MCF 10A (cell line): ENCODE data around the gene COG2. TPM values are rescaled to one million over a fixed set of nuclear protein-coding genes. Genes with fewer than 3 reads are reported as not detected.
"Not testable (repeated sequence)": the region's sequence is repeated elsewhere in the genome, so short reads cannot be mapped to it uniquely, and the experiment has no call there.

ENCODE experiments used
- BruUV-seq: library from RNA; stranded (reverse); fragments of 400-500 nt; replicated peaks from 2 replicates; lab custom pipeline; 2021; lab: Mats Ljungman, UMichigan
- CTCF ChIA-PET: fragments of 300-600 bp; sonication (Branson Sonifier 250); formaldehyde crosslinking; extraction: SDS; loops from one replicate; lab custom pipeline; 2021; ENCODE audit warnings: antibody characterized with exemption, inconsistent platforms; lab: Yijun Ruan, JAX
- POLR2A ChIA-PET: fragments of 300-600, 350-650 bp; sonication (Branson Sonifier 250); formaldehyde crosslinking; extraction: SDS; loops from one replicate; lab custom pipeline; 2020; ENCODE audit warnings: antibody characterized with exemption, inconsistent platforms; lab: Yijun Ruan, JAX
- DNase-seq: peaks from one replicate; pipeline ENCODE4 v3.0.0-alpha.2; 2018; ENCODE audit not compliant: unreplicated experiment
- H3K27ac Mint-ChIP-seq: one replicate; pipeline ENCODE4 v1.8.0; 2022; ENCODE audit warnings: mild to moderate bottlenecking, low read depth, mixed read lengths; ENCODE audit not compliant: unreplicated experiment
- H3K27me3 Mint-ChIP-seq: one replicate; pipeline ENCODE4 v1.8.0; 2022; ENCODE audit warnings: mixed read lengths; ENCODE audit not compliant: insufficient read depth, unreplicated experiment
- H3K36me3 Mint-ChIP-seq: one replicate; pipeline ENCODE4 v1.8.0; 2022; ENCODE audit warnings: mild to moderate bottlenecking, moderate library complexity, mixed read lengths; ENCODE audit not compliant: insufficient read depth, unreplicated experiment
- H3K4me1 Mint-ChIP-seq: one replicate; pipeline ENCODE4 v1.8.0; 2022; ENCODE audit warnings: mixed read lengths; ENCODE audit not compliant: insufficient read depth, unreplicated experiment
- H3K4me3 Mint-ChIP-seq: one replicate; pipeline ENCODE4 v1.8.0; 2022; ENCODE audit warnings: mild to moderate bottlenecking, moderate library complexity, mixed read lengths; ENCODE audit not compliant: unreplicated experiment
- H3K9me3 Mint-ChIP-seq: one replicate; pipeline ENCODE4 v1.8.0; 2022; ENCODE audit warnings: mixed read lengths; ENCODE audit not compliant: unreplicated experiment
- CTCF ChIP-seq: fragments of 200-600 bp; IDR thresholded peaks from one replicate; pipeline ENCODE4 v1.8.0; 2022; ENCODE audit warnings: antibody characterized with exemption, mild to moderate bottlenecking; ENCODE audit not compliant: unreplicated experiment
- intact Hi-C: fragments of 100-400 bp; cut with micrococcal nuclease; formaldehyde crosslinking; loops from 2 replicates; pipeline ENCODE4 v1.14.1; 2022
- total RNA-seq: library from RNA; stranded (reverse); gene quantifications from 2 replicates; pipeline ENCODE4 v1.2.3, GENCODE V29; 2022

COG2 gene
- total RNA-seq, 1 experiment from 2014 or later: 46.7 TPM

DNA sequence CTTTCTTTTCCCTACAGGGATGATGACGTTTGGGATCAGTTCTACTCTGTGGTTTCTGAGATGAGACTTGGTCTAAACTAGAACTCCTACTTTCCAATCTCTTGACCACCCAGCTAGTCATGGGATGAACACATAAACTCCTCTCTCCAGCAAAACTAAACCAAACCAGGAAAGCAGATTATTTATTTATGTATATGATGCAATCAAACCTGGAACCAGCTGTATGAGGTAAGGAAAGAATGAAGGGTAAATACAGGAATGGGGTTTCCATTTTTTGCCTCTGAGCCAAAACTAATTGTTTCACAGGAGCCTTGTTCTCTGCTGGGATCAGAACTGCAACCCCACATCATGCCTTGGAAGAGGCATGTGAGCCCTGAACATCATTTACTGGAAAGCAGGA lies 75.0 kb downstream of the COG2 start:
- no peaks in the 10 kb centered on the region for H3K36me3 Mint-ChIP-seq
- intact Hi-C loops: no loop called here
- POLR2A ChIA-PET: no interaction called here
- peaks cover 8% of the 10 kb centered on the region for H3K4me1 Mint-ChIP-seq
- BruUV-seq: no TSS peak
- TF ChIP-seq CTCF: no peak
- H3K27ac Mint-ChIP-seq: no peak overlapping the region
- peak; percentile 25 for DNase-seq
- CTCF ChIA-PET: no interaction called here
- H3K4me3 Mint-ChIP-seq: no peak overlapping the region
- peaks cover 7% of the 10 kb centered on the region for H3K9me3 Mint-ChIP-seq
- no peaks in the 10 kb centered on the region for H3K27me3 Mint-ChIP-seq

DNA sequence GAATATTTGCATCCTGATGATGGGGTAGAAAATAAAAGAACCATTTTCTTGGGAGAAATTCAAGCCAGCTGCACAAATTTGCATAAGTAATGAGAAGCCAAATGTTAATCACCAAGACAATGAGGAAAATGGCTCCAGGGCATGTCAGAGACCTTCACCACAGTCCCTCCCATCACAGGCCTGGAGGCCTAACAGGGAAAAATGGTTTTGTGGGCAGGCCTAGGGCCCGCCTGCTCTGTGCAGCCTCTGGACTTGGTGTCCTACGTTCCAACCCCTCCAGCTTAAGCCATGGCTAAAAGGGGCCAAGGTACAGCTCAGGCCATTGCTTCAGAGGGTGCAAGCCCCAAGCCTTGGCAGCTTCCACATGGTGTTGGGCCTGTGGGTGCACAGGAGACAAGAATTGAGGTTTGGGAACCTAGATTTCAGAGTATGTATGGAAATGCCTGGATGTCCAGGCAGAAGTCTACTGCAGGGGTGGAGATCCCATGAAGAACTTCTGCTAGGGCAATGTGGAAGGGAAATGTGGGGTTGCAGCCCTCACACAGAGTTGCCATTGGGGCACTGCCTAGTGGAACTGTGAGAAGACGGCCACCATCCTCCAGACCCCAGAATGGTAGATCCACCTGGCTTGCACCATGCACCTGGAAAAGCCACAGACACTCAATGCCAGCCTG lies 79.7 kb downstream of the COG2 start:
- H3K4me1 Mint-ChIP-seq, DNase-seq, POLR2A ChIA-PET, H3K9me3 Mint-ChIP-seq, H3K36me3 Mint-ChIP-seq, H3K4me3 Mint-ChIP-seq, H3K27me3 Mint-ChIP-seq, BruUV-seq, H3K27ac Mint-ChIP-seq, intact Hi-C loops: not testable (repeated sequence)
- CTCF ChIA-PET: interaction anchor here (0.6 kb wide), 1 partner anchor 8 kb away, joined by 3 read pairs; the partner anchor contains the start of gene AGT

DNA sequence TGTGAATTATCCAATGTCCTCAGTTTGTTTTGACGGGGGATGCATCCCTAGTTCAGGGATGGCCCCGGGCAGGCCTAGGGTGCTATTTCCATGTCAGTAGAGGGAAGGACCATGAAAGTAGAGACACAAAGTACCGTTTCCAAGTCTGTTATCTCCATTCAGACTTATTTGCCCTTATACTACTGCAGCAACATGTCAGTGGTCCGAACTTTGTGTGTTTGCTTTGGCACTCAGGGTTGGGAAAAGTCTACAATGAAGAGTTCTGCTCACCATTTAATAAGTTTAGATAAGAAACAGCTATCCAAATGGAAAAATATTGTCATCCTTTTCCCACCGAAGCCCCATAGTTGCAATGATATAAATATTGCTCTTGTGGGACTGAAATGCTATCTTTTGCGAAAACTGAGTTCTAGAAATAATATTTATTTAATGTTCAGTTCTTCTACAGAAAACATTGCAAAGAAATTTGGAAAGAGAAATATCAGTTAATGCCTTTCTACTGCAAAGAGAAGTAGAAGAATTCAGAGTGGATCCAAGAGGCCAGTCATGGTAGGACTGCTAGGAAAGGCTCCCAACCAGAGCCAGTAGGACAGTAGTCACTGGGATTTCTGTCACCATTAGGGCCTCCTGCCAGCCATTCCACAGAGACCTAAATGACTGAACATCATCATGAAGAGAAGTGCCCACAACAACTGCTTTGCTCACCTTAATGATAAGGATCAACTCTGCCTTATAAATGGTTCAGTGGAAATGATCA lies 83.2 kb downstream of the COG2 start:
- no peak for TF ChIP-seq CTCF
- Mint-ChIP-seq H3K27ac (no peak overlapping the region), H3K36me3 (no peaks in the 10 kb centered on the region), H3K4me3 (no peak overlapping the region), H3K4me1 (no peaks in the 10 kb centered on the region), H3K27me3 (peaks cover 22% of the 10 kb centered on the region), H3K9me3 (no peaks in the 10 kb centered on the region)
- POLR2A ChIA-PET: no interaction called here
- no TSS peak for BruUV-seq
- DNase-seq: no peak
- intact Hi-C loops: no loop called here
- CTCF ChIA-PET: interaction anchor here (0.5 to 1.1 kb wide), 2 partner anchors 39 to 72 kb away, joined by 3 to 4 read pairs; no protein-coding TSS in a partner anchor

DNA sequence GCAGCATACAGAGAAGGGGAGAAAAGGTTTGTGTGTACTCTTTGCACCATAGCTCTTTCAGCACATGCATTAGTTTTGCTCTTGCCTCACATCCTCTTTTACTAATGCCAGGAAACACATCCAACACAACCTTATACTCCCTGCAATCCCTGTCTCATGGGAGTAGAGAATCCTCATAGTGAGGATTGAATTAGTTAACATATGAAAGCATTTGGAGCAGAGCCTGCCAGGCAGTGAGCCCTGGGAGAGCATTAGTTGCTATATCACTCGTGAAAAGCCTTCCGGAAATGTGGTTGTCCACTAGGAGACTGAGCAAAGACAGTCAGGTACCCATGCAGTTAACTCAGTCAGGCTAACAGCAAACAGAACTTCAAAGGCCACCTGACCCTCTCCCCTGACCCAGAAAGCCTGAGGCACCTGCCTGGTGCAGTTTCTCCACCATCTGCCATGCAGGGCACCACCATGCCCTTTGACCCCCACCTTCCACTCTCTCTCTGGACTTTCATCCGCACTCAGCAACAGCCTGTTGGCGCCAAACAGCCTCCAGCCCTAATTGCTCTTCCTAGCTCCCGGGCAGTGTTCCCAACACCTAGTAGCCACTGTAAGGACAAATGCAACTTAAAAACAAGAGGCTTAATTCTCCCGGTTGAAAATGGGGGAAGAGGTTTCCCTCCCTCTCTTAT lies 86.6 kb downstream of the COG2 start:
- ChIA-PET CTCF (interaction anchor here (0.6 kb wide), 1 partner anchor 369 kb away, joined by 4 read pairs; no protein-coding TSS in a partner anchor), POLR2A (no interaction called here)
- H3K9me3 Mint-ChIP-seq: no peaks in the 10 kb centered on the region
- no peak for TF ChIP-seq CTCF
- no peak overlapping the region for H3K4me3 Mint-ChIP-seq
- H3K36me3 Mint-ChIP-seq: no peaks in the 10 kb centered on the region
- no peaks in the 10 kb centered on the region for H3K4me1 Mint-ChIP-seq
- DNase-seq: no peak
- peaks cover 22% of the 10 kb centered on the region for H3K27me3 Mint-ChIP-seq
- no TSS peak for BruUV-seq
- H3K27ac Mint-ChIP-seq: no peak overlapping the region
- intact Hi-C loops: no loop called here
